Eye (tissue), 1 donor: ENCODE results near the gene KAZALD1.

Experiments
- DNase-seq: peaks from one replicate; pipeline ENCODE4 v3.0.0-alpha.2; 2015

Gene KAZALD1

DNA sequence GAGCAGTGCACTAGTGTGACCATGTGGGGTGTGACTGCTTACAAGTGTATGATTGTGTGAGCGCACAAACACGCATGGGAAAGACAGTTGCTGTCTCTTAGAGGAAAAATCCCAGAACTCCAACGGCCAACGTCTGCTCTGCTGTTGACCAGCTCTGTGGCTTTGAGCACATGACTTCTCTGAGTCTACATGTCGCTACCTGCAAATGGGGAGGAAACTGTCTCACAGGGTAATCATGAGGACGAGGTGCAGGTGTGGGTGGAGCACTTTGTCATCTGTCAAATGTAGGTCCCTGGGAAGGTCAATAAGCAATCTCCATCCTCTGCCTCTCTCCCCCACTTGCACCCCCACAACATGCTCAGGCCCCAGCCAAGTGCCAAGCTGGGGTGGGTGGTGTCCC is 38.1 kb downstream of the KAZALD1 start:
- DNase-seq: no peak

DNA sequence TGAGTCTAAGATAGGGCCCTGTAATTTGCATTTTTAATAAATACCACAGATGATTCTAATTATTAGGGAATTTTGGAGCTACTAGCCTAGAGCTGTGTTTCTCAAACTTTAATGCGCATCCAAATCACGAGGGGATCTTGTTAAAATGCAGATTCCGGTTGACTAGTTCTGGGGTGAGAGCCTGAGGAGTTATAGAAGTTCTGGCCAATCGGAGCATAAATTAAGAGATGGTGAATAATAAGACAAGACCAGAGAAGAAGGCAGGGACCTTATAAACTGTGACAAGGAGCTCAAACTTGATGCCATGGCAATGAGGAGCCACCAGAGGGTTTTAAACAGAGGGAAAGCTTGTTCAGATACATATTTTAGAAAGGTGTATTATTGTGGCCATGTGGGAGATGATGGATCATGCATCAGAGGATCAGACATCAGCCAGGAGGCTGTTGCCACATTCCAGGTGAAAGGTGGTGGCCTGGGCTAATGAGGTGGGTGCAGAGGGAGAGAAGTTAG is 39.6 kb downstream of the KAZALD1 start:
- DNase-seq: no peak

DNA sequence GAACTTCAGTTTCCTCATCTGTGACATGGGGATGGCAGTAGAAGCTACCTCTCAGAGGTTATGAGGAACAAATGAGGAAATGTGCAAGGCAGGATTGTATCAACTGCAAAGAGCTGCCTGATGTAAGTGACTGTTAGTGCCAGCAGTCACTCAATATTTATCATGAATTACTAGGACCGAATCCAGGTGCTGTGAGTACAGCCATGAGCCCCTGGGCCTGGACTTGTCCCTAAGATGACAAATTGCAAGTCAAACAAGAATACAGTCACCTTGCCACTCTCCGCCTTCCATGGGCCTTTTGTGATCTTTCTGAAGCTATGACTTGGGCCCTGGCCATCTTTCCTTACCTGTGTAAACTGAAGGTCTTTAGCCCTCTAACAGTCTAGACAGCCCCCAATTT is 41.6 kb downstream of the KAZALD1 start:
- DNase-seq: no peak

DNA sequence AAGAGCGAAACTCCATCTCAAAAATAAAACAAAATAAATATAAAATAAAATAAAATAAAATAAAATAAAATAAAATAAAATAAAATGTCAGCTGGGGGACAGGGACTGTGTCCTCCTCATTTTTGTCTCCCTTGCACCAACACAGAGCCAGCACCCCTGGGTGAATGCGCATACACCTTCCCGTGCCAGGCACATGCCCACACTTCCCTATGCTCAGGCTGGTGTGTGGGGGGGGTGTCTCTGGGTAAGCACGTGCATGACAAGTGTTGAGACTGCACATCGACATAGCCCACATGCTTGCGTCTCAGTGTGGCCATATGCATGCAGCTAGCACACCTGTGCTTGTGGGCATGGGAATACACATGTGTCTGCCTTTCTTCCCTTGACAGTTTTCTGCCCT is 44.6 kb downstream of the KAZALD1 start:
- no peak for DNase-seq

DNA sequence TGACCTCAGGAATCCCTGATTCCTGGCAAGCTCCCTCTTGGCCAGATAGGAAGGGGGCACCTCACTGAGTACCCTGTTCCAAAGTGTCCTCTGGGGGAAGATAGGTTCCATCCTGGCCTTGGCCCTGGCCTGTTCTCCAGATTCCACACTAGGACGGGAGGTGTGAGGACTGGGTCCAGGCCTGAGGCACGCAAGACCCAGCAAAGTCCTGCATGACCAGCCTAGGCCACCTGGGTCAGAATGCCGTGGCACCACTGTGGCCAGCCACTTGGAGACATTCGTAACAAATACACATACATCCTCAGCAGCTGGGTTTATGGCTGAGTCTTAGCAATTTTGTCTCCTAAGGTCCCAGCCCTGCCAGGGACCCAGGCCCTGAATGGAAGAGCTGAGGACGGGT is 46.0 kb downstream of the KAZALD1 start:
- DNase-seq: no peak

DNA sequence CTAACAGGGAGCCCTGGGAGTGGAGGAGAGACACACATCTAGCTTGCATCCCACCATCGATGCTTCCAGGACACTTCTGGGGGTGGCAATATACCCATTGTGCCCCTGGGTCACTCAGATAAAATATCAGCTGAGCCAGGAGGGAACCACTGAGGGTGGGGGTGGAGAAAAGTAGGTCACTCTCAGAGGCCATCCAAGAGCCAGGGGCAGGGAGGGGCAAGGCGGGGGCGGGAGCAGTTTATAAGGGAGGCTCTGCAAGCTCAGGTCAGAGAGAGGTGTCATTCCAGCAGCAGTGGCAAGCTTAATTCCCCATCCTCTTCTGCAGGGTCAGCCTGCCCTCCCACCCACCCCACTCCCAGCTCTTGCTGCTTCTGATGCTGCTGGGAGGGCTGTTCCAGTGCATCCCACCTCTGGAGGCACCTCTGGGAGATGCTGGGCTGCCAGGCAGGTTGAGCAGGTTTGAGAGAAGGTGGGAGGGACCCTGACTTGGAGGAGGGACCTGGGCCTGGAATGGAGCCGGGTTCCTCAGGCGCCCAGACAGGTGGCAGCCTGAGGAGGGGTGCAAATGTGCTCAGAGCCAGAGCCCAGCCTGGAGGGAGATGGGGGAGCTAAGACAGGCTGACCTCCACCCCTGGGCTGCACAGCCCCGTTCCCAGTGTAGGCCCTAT is 49.2 kb downstream of the KAZALD1 start:
- no peak for DNase-seq

DNA sequence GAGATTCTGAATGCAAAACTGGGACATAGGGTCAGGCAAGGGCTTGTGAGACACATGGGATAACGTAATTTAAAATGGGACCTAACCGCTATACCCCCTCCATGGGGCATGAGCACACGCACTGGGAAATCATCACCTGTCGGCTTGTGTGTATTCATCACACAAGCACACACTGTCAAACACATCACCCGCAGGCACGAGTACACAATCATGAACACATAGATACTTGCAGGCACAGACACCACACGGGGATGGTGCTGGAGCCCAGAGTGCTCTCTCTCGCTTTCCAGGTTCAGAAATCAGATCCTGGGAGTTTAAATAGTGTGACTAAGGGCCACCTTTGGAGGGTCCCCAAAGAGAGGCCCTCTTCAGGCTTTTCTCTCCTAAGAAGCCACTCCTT is 49.8 kb downstream of the KAZALD1 start:
- DNase-seq: no peak

DNA sequence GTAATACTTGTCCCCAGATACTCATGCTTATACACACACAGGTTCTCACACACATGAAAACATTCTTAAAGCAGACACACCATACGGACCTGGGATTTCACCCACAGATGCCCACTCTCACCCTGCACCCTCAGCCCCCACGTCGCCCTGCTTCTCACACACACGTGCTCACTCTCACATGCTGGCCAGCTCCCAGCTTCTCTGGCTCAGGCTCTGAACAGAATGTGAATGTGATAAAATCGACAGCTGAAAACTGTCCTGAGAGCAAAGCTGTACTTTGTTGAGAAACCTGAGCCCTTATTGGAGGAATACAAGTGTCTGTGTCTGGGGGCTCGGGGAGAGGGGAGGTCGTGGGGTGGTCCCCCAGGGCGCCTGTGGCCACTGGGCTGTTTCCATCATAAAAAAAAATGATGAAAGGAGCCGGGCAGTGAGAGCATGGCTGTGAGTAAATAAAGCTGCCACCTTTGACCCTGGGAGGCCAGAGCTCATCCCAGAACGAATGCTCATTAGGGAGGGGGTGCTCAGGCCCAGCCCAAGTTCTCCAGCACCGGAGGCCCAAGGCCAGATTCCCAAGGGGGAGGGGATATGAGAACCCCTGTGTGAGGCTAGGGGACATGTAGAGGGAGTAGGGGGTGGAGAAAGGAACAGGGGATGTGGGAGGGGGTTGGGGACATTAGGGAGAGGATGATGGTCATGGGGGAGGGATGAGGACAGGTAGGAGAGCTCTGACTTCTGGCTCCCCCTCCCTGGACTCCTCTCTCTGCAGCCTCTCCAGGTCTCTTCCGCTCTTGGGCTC is 51.2 kb downstream of the KAZALD1 start:
- no peak for DNase-seq

DNA sequence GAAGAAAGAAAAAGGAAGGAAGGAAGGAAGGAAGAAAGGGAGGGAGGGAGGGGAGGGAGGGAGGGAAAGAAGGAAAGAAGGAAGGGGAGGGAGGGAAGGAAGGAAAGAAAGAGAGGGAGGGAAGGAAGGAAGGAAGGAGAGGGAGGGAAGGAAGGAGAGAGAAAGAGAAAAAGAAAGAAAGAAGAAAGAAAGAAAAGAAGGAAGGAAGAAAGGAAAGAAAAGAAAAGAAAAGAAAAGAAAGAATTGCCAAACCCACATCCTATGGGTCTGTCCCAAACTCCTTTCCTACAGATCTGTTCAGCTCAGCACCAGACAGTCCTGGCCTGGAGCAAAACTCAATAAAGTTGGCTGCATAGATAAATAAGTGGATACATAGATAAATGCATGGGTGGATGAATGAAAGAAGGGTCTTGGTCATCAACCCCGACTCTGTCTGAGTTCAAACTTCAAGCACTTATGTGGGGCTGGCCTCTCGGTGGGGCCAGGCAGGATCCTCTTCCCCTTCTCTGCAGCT is 52.2 kb downstream of the KAZALD1 start:
- no peak for DNase-seq

DNA sequence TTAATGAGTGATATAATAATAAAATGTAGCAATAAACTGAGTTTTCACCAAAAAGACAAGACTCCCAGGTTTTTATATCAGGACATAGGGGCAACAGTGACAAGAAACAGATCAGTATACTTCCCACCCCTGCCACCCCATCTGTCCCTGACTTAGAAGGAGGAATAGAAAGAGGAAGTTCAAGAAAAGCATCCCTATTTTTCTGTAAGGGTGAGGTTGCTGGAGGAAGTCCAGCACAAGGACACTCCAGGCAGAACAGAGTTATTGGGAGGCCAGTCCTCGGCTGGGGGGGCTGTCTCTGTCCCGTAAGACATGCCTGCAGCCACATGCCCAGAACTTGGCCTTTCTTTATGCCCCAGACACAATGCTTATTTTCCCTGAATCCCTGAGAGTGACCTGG is 52.9 kb downstream of the KAZALD1 start:
- DNase-seq: no peak
